ENCODE results near the gene EVA1A. TPM values are rescaled to one million over a fixed set of nuclear protein-coding genes. Genes with fewer than 3 reads are reported as not detected.

The EVA1A gene
- total and polyA plus RNA-seq, 2 donors (not counting 1 experiment from before 2014, with no cell fraction given) = 22.8 to 31.7 TPM

DNA sequence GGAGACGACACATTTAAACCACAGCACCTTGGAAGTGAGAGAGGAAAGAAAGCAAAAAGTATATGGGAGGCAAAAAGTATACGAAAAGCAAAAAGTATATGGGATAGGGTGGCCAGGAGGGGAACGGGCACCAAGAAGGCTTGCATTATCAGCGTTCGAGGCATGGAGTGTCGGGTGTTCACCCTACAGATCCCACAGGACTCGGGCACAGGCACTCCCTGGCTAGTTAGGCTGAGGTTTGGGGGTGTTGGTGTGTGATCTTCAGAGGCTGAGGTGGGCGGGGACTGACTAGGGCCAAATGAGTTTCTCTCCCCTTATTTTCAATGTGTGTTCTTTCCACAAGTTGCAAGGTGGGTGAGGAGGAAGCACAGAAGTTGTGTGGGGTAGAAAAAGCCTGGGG, 86.6 kb downstream of the EVA1A start:
- Histone ChIP-seq H3K79me2 (ENCODE audit: control insufficient read depth, insufficient read depth, low read length) (no peaks in the 10 kb centered on the region), H3K4me1 (ENCODE audit: control insufficient read depth, extremely low read depth, insufficient read depth, low read length) (no peaks in the 10 kb centered on the region), H3K36me3 (ENCODE audit: control insufficient read depth, insufficient read depth, low read length) (no peaks in the 10 kb centered on the region), H3K9me3 (ENCODE audit: control insufficient read depth, insufficient read depth, low read depth, low read length) (no peaks in the 10 kb centered on the region), H3K27ac (ENCODE audit: insufficient read depth, low read length) (no peak overlapping the region), H3K4me3 (replicated peaks in 1 of 4; ENCODE audit: control extremely low read depth in 1 of 4, insufficient read depth in 1 of 4, low read depth in 3 of 4, low read length in 4 of 4) (no peak overlapping the region), H2AFZ (ENCODE audit: low read length) (no peak overlapping the region), H3K9ac (ENCODE audit: insufficient read depth, low read length) (no peak overlapping the region), H3K27me3 (ENCODE audit: control insufficient read depth, insufficient read depth, low read length) (peaks cover 2% of the 10 kb centered on the region), H4K20me1 (ENCODE audit: control insufficient read depth, extremely low read depth, insufficient read depth, low read length) (no peaks in the 10 kb centered on the region), H3K4me2 (ENCODE audit: extremely low read depth, insufficient read depth, low read length) (no peak overlapping the region)
- TF ChIP-seq EZH2 (IDR thresholded peaks at IDR 0.05; ENCODE audit: low read length, missing control alignments) = no peak
- TF ChIP-seq, protein P1, sequence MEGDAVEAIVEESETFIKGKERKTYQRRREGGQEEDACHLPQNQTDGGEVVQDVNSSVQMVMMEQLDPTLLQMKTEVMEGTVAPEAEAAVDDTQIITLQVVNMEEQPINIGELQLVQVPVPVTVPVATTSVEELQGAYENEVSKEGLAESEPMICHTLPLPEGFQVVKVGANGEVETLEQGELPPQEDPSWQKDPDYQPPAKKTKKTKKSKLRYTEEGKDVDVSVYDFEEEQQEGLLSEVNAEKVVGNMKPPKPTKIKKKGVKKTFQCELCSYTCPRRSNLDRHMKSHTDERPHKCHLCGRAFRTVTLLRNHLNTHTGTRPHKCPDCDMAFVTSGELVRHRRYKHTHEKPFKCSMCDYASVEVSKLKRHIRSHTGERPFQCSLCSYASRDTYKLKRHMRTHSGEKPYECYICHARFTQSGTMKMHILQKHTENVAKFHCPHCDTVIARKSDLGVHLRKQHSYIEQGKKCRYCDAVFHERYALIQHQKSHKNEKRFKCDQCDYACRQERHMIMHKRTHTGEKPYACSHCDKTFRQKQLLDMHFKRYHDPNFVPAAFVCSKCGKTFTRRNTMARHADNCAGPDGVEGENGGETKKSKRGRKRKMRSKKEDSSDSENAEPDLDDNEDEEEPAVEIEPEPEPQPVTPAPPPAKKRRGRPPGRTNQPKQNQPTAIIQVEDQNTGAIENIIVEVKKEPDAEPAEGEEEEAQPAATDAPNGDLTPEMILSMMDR (conservative IDR thresholded peaks at IDR 0.05 in 1 of 2, IDR thresholded peaks at IDR 0.05 in 1 of 2; ENCODE audit: low read depth in 1 of 2, low read length in 2 of 2) = no peak
- no peak for DNase-seq (ENCODE audit: low read depth in 2 of 2)

DNA sequence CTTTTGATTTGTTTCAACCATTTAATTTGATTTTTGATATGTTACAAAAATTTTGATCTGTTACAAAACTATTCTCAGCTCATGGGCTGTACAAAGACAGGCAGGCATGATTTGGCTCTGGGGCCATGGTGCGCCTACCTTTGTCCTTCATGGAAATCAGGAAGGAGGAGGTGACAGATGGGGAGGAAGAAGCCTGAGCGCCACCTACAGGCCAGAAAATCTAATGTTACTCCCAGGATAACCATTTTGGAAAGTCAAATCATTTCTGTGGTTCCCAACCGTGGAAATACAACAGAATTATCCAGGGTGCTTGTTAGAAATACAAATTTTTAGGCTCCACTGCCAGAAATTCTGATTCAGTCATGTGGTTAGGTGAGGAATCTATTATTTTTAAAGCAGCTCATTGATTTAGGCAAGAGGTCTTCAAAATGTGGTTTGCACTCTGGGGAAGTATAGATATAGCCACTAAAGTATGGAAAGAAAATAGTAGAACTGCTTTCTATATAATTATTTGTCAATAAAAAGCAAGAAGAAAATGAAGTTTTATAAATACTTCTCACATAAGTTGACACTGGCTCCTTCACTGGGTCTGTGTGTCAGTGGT, 93.9 kb downstream of the EVA1A start:
- peak; percentile 33 to 36 for DNase-seq (ENCODE audit: low read depth in 2 of 2)
- no peaks in the 10 kb centered on the region for H4K20me1 ChIP-seq (ENCODE audit: control insufficient read depth, extremely low read depth, insufficient read depth, low read length)
- no peak overlapping the region for H3K4me3 ChIP-seq (replicated peaks in 1 of 4; ENCODE audit: control extremely low read depth in 1 of 4, insufficient read depth in 1 of 4, low read depth in 3 of 4, low read length in 4 of 4)
- H3K27ac ChIP-seq (ENCODE audit: insufficient read depth, low read length) = no peak overlapping the region
- H3K27me3 ChIP-seq (ENCODE audit: control insufficient read depth, insufficient read depth, low read length) = no peaks in the 10 kb centered on the region
- H2AFZ ChIP-seq (ENCODE audit: low read length) = no peak overlapping the region
- H3K9ac ChIP-seq (ENCODE audit: insufficient read depth, low read length) = no peak overlapping the region
- no peak overlapping the region for H3K4me2 ChIP-seq (ENCODE audit: extremely low read depth, insufficient read depth, low read length)
- H3K9me3 ChIP-seq (ENCODE audit: control insufficient read depth, insufficient read depth, low read depth, low read length) = no peaks in the 10 kb centered on the region
- TF ChIP-seq EZH2 (IDR thresholded peaks at IDR 0.05; ENCODE audit: low read length, missing control alignments) = no peak
- TF ChIP-seq, protein P1 (conservative IDR thresholded peaks at IDR 0.05 in 1 of 2, IDR thresholded peaks at IDR 0.05 in 1 of 2; ENCODE audit: low read depth in 1 of 2, low read length in 2 of 2) = peak; percentile 50 to 65
- H3K36me3 ChIP-seq (ENCODE audit: control insufficient read depth, insufficient read depth, low read length) = no peaks in the 10 kb centered on the region
- H3K4me1 ChIP-seq (ENCODE audit: control insufficient read depth, extremely low read depth, insufficient read depth, low read length) = no peaks in the 10 kb centered on the region
- H3K79me2 ChIP-seq (ENCODE audit: control insufficient read depth, insufficient read depth, low read length) = no peaks in the 10 kb centered on the region

DNA sequence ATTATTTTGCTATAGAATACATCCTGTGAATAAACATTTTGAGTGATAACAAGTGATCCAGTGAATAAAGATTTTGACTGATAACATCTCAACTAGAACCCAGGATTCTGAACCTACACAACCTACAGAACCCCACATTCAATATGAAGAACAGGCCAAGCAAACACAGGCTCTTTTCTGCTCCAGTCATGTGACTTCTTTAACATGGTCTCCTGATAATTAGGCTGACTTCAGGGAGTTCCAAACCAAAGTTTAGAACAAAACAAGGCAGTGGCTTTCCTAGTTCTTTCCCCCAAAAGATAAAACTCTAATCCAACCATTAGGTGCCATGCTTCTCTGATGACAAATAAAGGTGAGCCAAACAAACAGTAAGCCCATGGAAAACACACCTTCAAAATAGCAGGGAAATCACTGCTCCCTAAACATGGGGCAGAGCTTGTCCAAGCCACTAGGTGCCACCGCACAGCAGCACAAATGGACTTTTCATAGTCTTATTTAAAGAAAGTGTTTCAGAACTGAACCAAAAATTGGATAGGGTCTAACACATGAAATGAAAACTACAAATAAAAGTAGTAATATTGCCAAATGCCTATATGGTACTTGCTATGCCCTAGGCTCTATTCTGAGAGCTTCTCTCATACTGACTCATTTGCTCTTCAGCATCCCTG, 95.3 kb downstream of the EVA1A start:
- Histone ChIP-seq H3K4me2 (ENCODE audit: extremely low read depth, insufficient read depth, low read length) (no peak overlapping the region), H3K27me3 (ENCODE audit: control insufficient read depth, insufficient read depth, low read length) (no peaks in the 10 kb centered on the region), H3K9ac (ENCODE audit: insufficient read depth, low read length) (no peak overlapping the region), H3K4me3 (replicated peaks in 1 of 4; ENCODE audit: control extremely low read depth in 1 of 4, insufficient read depth in 1 of 4, low read depth in 3 of 4, low read length in 4 of 4) (no peak overlapping the region), H2AFZ (ENCODE audit: low read length) (no peak overlapping the region), H4K20me1 (ENCODE audit: control insufficient read depth, extremely low read depth, insufficient read depth, low read length) (no peaks in the 10 kb centered on the region), H3K9me3 (ENCODE audit: control insufficient read depth, insufficient read depth, low read depth, low read length) (no peaks in the 10 kb centered on the region), H3K79me2 (ENCODE audit: control insufficient read depth, insufficient read depth, low read length) (no peaks in the 10 kb centered on the region), H3K36me3 (ENCODE audit: control insufficient read depth, insufficient read depth, low read length) (no peaks in the 10 kb centered on the region), H3K27ac (ENCODE audit: insufficient read depth, low read length) (no peak overlapping the region), H3K4me1 (ENCODE audit: control insufficient read depth, extremely low read depth, insufficient read depth, low read length) (no peaks in the 10 kb centered on the region)
- TF ChIP-seq, protein P1 (conservative IDR thresholded peaks at IDR 0.05 in 1 of 2, IDR thresholded peaks at IDR 0.05 in 1 of 2; ENCODE audit: low read depth in 1 of 2, low read length in 2 of 2) = peak; percentile 66 to 74
- TF ChIP-seq EZH2 (IDR thresholded peaks at IDR 0.05; ENCODE audit: low read length, missing control alignments) = no peak
- DNase-seq (ENCODE audit: low read depth in 2 of 2) = peak; percentile 43 to 56

All from fibroblast of lung (primary cell).